Body of pancreas (tissue), 4 donors: ENCODE data around the gene PLA2R1. TPM values are rescaled to one million over a fixed set of nuclear protein-coding genes. Genes with fewer than 3 reads are reported as not detected.

Experiments used
- ATAC-seq: fragments of 150-250 bp; one replicate; pipeline ENCODE4 v1.9.1; 2016
- DNase-seq, 4 donors: peaks; one replicate each; pipeline ENCODE4 v3.0.0-alpha.2; 2019
- H3K27ac ChIP-seq, 4 donors: fragments of 200-600 bp; sonication (generic); 1 replicate in 3 of 4; 2 replicates in 1 of 4; pipeline versions ENCODE4 v1.5.1 to v1.6.1; 2016 to 2019; ENCODE audit warnings: mild to moderate bottlenecking in 1 of 4, mixed read lengths in 1 of 4, moderate library complexity in 1 of 4
- H3K27me3 ChIP-seq, 2 donors: fragments of 200-600 bp; sonication (generic); one replicate each; pipeline ENCODE4 v1.6.0; 2016; ENCODE audit warnings: mild to moderate bottlenecking in 1 of 2
- H3K36me3 ChIP-seq, 2 donors: fragments of 200-600 bp; sonication (generic); replicated peaks in 1 of 2; 2 replicates each; pipeline ENCODE4 v1.5.1; 2016; ENCODE audit warnings: low read depth in 2 of 2; ENCODE audit not compliant: insufficient read depth in 1 of 2
- H3K4me1 ChIP-seq: fragments of 200-600 bp; sonication (generic); one replicate; pipeline ENCODE4 v1.6.0; 2016
- H3K4me3 ChIP-seq, 2 donors: fragments of 200-600 bp; sonication (generic); 1 replicate in 1 of 2; 2 replicates in 1 of 2; pipeline ENCODE4 v1.5.1; 2016 to 2019
- H3K9me3 ChIP-seq, 3 donors: fragments of 200-600 bp; sonication (generic); 1 replicate in 2 of 3; 2 replicates in 1 of 3; pipeline ENCODE4 v1.5.1; 2016
- CTCF ChIP-seq, 7 experiments: fragments of 450-650 bp in 4 of 7; fragments of 200-600 bp in 3 of 7; sonication (generic) in 3 of 7; IDR thresholded peaks; one replicate each; pipeline ENCODE4 v1.5.1; 2016 to 2019; ENCODE audit warnings: antibody characterized with exemption in 7 of 7
- POLR2A ChIP-seq, 3 donors: fragments of 450-650 bp; IDR thresholded peaks; one replicate each; pipeline ENCODE4 v1.6.1; 2016; ENCODE audit warnings: antibody characterized with exemption in 3 of 3, mild to moderate bottlenecking in 2 of 3
- WGBS, 2 donors: methylation state at CpG; one replicate each; pipeline ENCODE4 v1.1.5; 2017; 5-methylcytosine and 5-hydroxymethylcytosine counted together
- intact Hi-C: fragments of 100-400 bp; cut with DNase I; formaldehyde crosslinking; loops from one replicate; pipeline ENCODE4 v1.15.1; 2023
- total RNA-seq, 2 donors: library from RNA; depleted of rRNA; stranded (reverse); fragments of >200 nt; gene quantifications; one replicate each; pipeline ENCODE4 v1.1.0, GENCODE V29; 2016

PLA2R1 gene
- total RNA-seq, 2 donors from 2014 or later = 1.3 to 2.1 TPM

GRCh38 chr2:159982842-159983785 is 79.3 kb downstream of the PLA2R1 start:
- intact Hi-C loops = no loop called here
- Histone ChIP-seq H3K9me3 (no peaks in the 10 kb centered on the region), H3K4me3 (no peak overlapping the region), H3K27me3 (no peaks in the 10 kb centered on the region), H3K36me3 (no peaks in the 10 kb centered on the region), H3K4me1 (no peaks in the 10 kb centered on the region), H3K27ac (no peak overlapping the region)
- ATAC-seq (no peak), DNase-seq (no peak)
- TF ChIP-seq POLR2A (IDR thresholded peaks at IDR 0.05) = no peak
- TF ChIP-seq CTCF (IDR thresholded peaks at IDR 0.05) = no peak
- 71 to 74% methylated on average over 7 of the region's 7 CpGs for WGBS, 2 donors

DNA sequence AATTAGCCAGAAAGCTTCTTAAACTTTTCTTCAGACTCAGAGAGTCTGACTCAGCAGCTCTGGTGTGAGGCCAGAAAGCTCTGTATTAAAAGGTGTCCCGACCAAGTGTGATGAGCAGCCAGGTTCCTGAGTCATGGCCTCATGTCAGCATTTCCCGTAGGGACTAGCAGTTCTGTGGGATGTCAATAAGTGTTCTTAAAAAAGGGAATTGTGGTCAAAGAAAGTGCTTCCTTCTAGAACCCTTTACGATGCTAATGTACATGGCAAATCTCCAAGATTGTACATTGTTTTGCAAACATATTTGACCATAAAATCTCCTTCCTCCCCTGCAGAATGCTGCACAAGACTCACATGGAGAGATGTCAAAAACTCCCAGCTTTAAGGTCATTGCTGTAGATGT is 80.1 kb downstream of the PLA2R1 start:
- TF ChIP-seq POLR2A (IDR thresholded peaks at IDR 0.05) = no peak
- TF ChIP-seq CTCF (IDR thresholded peaks at IDR 0.05) = no peak
- WGBS, 2 donors = 46 to 71% methylated on average over 3 of the region's 3 CpGs
- H3K9me3 ChIP-seq = no peaks in the 10 kb centered on the region
- no peak overlapping the region for H3K4me3 ChIP-seq
- DNase-seq (peak in 2 of 4 donors; percentile 6 to 51), ATAC-seq (no peak)
- intact Hi-C loops = no loop called here
- H3K27me3 ChIP-seq = no peaks in the 10 kb centered on the region
- no peak overlapping the region for H3K27ac ChIP-seq
- H3K4me1 ChIP-seq = no peaks in the 10 kb centered on the region
- H3K36me3 ChIP-seq = no peaks in the 10 kb centered on the region

- Histone ChIP-seq H3K4me3 (no peak overlapping the region), H3K27me3 (no peaks in the 10 kb centered on the region), H3K36me3 (no peaks in the 10 kb centered on the region), H3K9me3 (no peaks in the 10 kb centered on the region), H3K4me1 (no peaks in the 10 kb centered on the region), H3K27ac (no peak overlapping the region)
- ATAC-seq = no peak
- intact Hi-C loops = no loop called here
- 52 to 63% methylated on average over 5 of the region's 5 CpGs for WGBS, 2 donors
- no peak for DNase-seq
- TF ChIP-seq CTCF (IDR thresholded peaks at IDR 0.05) (no peak), POLR2A (IDR thresholded peaks at IDR 0.05) (no peak)
These were observed 85.8 kb downstream of the PLA2R1 start for GRCh38 chr2:159976527-159977160.

DNA sequence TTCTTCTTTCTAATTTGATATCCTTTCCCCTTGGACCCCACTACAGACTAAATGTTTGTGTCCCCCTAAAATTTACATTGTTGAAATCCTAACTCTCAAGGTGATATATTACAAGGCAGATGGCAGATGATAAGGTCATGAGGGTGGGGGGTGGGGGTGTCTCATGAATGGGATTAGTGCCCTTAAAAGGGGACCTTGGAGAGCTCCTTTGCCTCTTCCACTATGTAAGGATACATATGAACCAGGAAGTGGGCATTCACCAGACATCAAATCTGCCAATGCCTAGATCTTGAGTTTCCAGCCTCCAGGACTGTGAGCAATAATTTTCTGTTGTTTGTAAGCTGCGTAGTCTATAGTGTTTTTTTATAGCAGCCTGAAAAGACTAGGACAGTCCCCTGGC is 89.1 kb downstream of the PLA2R1 start:
- intact Hi-C loops = no loop called here
- DNase-seq (no peak), ATAC-seq (no peak)
- Histone ChIP-seq H3K4me3 (no peak overlapping the region), H3K27ac (no peak overlapping the region), H3K36me3 (no peaks in the 10 kb centered on the region), H3K4me1 (no peaks in the 10 kb centered on the region), H3K27me3 (no peaks in the 10 kb centered on the region), H3K9me3 (no peaks in the 10 kb centered on the region)
- 77 to 91% methylated on average over 1 of the region's 1 CpG for WGBS, 2 donors
- TF ChIP-seq POLR2A (IDR thresholded peaks at IDR 0.05) = no peak
- no peak for TF ChIP-seq CTCF (IDR thresholded peaks at IDR 0.05)
